Measurements from ENCODE around the gene PHLDB2.

DNA sequence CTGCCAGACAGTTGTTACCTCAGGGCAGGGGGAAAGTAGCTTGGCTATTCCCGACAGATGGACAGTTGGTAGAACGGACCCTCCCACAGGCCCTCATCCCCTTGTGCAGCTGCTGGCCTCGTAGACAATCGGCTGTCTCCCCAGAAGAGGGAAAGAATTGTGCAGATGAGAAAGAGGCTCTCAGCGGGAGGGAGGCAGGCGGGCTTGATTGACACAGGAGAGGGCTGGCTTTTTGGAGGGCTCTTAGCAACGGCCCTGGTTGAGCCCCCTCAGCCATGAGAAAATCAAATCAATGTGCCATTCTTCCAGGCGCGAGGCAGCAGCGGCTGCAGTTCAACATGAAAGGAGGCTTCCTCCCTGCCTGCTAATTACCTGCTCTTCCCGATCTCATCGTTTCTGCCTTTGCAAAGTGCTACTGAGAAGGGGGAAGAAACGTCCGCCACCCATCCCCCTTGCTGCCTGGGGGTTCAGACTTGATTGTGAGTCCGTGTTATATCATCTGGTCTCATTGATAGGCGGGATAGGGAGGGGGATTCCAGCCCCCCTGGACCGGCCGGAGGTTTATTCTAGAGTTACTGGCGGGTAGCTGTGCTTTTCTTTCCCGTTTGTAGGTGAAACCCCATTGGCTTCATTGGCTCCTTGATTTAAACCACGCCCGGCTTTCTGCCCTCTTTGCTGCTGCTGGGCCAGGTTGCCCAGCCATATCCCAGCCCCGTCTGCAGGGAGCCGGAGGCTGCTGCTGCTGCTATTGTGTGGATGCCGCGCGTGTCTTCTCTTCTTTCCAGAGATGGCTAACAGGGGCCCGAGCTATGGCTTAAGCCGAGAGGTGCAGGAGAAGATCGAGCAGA, 139.8 kb downstream of the PHLDB2 start, which contains the start of gene TAGLN3:
- TF ChIP-seq CTCF (IDR thresholded peaks at IDR 0.05) (no peak), POLR2A (IDR thresholded peaks at IDR 0.05) (no peak), EP300 (IDR thresholded peaks at IDR 0.05) (no peak)
